HCT116 (cell line): ENCODE results near the gene ALDH9A1.

Experiments used
- CBX3 ChIP-seq: IDR thresholded peaks from 2 replicates; pipeline ENCODE4 v1.6.1; 2012; ENCODE audit warnings: low read depth
- EGR1 ChIP-seq: IDR thresholded peaks from 2 replicates; pipeline ENCODE4 v1.6.1; 2012; ENCODE audit warnings: low read depth
- EZH2 ChIP-seq: fragments of 200-600 bp; sonication (generic); IDR thresholded peaks from 2 replicates; pipeline ENCODE4 v1.6.1; 2017; ENCODE audit warnings: antibody characterized with exemption, mixed run types
- FOSL1 ChIP-seq: IDR thresholded peaks from 2 replicates; pipeline ENCODE4 v1.6.1; 2012; ENCODE audit warnings: low read depth
- MAX ChIP-seq: IDR thresholded peaks from 2 replicates; pipeline ENCODE4 v1.6.1; 2012
- POLR2A ChIP-seq: IDR thresholded peaks from 2 replicates; pipeline ENCODE4 v1.7.0; 2011; ENCODE audit warnings: borderline replicate concordance; ENCODE audit not compliant: insufficient read depth, insufficient read length; ENCODE audit errors: extremely low read depth
- POLR2AphosphoS5 ChIP-seq: IDR thresholded peaks from 2 replicates; pipeline ENCODE4 v1.6.1; 2011; ENCODE audit warnings: mild to moderate bottlenecking, low read depth, low read length, moderate library complexity
- REST ChIP-seq: IDR thresholded peaks from 2 replicates; pipeline ENCODE4 v1.6.1; 2012; ENCODE audit warnings: low read depth
- ZFX ChIP-seq: fragments of 450-650 bp; IDR thresholded peaks from 2 replicates; pipeline ENCODE4 v1.6.1; 2017
- TF ChIP-seq, protein P1 (sequence below), 3 experiments: fragments of 200-600 bp in 1 of 3; sonication (generic) in 1 of 3; IDR thresholded peaks in 2 of 3; conservative IDR thresholded peaks in 1 of 3; 2 replicates each; pipeline ENCODE4 v1.5.1; 2012 to 2017; ENCODE audit warnings: low read depth in 2 of 3, low read length in 2 of 3, antibody characterized with exemption in 1 of 3, borderline replicate concordance in 1 of 3, control low read depth in 1 of 3, mild to moderate bottlenecking in 1 of 3, mixed read lengths in 1 of 3, mixed run types in 1 of 3, moderate library complexity in 1 of 3; ENCODE audit not compliant: insufficient read depth in 1 of 3

DNA sequence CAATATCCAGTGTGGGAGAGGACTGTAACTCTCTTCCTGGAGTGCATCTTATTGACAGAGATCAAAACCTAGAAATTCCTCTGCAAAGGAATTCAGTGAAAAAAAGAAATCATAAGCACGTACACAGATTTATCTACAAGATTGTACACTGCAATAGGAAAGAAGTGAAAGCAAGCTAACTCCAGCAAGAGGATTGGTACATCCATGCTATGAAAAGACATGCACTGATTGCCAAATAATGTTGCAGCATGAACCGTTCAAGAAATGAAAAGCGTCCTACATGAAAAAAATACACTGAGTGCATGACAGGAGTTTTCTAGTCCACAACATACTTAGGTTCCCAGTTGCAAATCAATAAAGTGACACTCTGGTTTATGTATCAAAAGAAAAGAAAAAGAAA, 69.2 kb downstream of the ALDH9A1 start:
- no peak for TF ChIP-seq ZFX
- TF ChIP-seq, protein P1, sequence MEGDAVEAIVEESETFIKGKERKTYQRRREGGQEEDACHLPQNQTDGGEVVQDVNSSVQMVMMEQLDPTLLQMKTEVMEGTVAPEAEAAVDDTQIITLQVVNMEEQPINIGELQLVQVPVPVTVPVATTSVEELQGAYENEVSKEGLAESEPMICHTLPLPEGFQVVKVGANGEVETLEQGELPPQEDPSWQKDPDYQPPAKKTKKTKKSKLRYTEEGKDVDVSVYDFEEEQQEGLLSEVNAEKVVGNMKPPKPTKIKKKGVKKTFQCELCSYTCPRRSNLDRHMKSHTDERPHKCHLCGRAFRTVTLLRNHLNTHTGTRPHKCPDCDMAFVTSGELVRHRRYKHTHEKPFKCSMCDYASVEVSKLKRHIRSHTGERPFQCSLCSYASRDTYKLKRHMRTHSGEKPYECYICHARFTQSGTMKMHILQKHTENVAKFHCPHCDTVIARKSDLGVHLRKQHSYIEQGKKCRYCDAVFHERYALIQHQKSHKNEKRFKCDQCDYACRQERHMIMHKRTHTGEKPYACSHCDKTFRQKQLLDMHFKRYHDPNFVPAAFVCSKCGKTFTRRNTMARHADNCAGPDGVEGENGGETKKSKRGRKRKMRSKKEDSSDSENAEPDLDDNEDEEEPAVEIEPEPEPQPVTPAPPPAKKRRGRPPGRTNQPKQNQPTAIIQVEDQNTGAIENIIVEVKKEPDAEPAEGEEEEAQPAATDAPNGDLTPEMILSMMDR (IDR thresholded peaks at IDR 0.05 in 2 of 3, conservative IDR thresholded peaks at IDR 0.05 in 1 of 3; ENCODE audit: borderline replicate concordance in 1 of 3, insufficient read depth in 1 of 3, low read depth in 2 of 3, low read length in 2 of 3), result no peak
- no peak for TF ChIP-seq POLR2AphosphoS5
- TF ChIP-seq POLR2A, result no peak
- no peak for TF ChIP-seq MAX
- TF ChIP-seq FOSL1, result no peak
- no peak for TF ChIP-seq REST
- TF ChIP-seq EGR1, result no peak
- no peak for TF ChIP-seq CBX3
- no peak for TF ChIP-seq EZH2
